ENCODE data around the gene ARF6. TPM values are rescaled to one million over a fixed set of nuclear protein-coding genes. Genes with fewer than 3 reads are reported as not detected.

The ARF6 gene
- total RNA-seq, 1 experiment from 2014 or later: 49.2 TPM

DNA sequence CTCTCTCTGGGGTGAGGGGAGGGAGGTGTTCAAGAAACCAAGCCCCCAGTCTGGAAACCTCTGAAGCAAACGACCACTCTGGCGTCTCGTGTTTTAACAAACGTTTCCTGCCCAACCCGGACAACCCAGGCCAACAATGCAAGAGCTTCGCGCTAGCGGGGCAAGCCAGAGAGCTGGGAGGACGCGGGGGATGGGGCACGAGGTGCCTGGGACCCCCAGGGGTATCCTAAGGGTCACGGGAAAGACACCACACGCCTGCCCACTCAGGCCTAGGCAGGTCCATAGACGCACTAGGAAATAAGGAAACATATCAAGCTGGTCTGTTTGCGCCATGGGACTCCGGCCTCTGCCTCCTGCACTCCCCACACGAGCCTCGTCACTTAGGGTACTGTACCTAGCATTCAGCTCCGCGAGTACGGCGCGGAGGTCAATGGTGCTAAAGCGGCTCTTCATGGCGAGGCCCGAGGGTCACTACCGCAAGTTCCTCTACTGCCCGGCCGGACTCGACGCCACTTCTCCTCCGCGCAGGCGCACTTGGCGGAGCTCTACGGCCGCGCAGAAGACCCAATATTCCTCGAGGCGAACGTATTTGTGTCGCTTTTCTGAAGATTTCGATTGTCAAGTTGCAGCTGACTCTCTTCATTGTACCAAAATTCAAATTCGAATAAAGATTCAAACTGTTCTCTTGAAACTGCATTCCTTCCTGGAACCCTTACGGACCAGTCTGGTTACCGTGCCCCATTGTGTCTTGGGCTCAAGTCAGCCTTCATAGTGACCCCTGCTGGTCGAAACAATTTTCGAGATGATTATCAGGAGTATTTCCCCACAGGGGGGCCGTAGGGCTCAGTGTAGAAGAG lies 40.4 kb upstream of the ARF6 start, which contains the start of gene NEMF:
NEMF (minus strand) TSS at position 488 of the 857 bp plus-strand sequence; CDS start at position 453, 35 bp downstream.
- H2BK15ac ChIP-seq (ENCODE audit: low read depth, low read length): no peak within 1 kb of the TSS
- H4K91ac ChIP-seq (ENCODE audit: insufficient read length, low read depth, low read length): no peak within 1 kb of the TSS
- no peaks in the 10 kb centered on the region for H3K9me3 ChIP-seq (ENCODE audit: control insufficient read depth, low read depth, low read length)
- peak within 1 kb of the TSS; percentile 42 for H2AFZ ChIP-seq (ENCODE audit: low read length)
- H4K20me1 ChIP-seq (ENCODE audit: control insufficient read depth, insufficient read depth, insufficient read length): no peaks in the 10 kb centered on the region
- H3K27ac Mint-ChIP-seq: peak within 1 kb of the TSS; percentile 95 to 100 (median 99)
- no CpG with 5 or more reads among the region's 49 CpGs for WGBS (ENCODE audit: extremely low coverage, insufficient read length, low lambda C conversion rate)
- no peaks in the 10 kb centered on the region; a peak in 2 of 5 replicates for H3K9me3 Mint-ChIP-seq
- H3K27me3 Mint-ChIP-seq (ENCODE audit: low read depth): peaks cover 4% of the 10 kb centered on the region; the same call in 1 of the 2 replicates
- TF ChIP-seq, protein P1, sequence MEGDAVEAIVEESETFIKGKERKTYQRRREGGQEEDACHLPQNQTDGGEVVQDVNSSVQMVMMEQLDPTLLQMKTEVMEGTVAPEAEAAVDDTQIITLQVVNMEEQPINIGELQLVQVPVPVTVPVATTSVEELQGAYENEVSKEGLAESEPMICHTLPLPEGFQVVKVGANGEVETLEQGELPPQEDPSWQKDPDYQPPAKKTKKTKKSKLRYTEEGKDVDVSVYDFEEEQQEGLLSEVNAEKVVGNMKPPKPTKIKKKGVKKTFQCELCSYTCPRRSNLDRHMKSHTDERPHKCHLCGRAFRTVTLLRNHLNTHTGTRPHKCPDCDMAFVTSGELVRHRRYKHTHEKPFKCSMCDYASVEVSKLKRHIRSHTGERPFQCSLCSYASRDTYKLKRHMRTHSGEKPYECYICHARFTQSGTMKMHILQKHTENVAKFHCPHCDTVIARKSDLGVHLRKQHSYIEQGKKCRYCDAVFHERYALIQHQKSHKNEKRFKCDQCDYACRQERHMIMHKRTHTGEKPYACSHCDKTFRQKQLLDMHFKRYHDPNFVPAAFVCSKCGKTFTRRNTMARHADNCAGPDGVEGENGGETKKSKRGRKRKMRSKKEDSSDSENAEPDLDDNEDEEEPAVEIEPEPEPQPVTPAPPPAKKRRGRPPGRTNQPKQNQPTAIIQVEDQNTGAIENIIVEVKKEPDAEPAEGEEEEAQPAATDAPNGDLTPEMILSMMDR (conservative IDR thresholded peaks at IDR 0.05): peak; percentile 84
- H3K9ac ChIP-seq (ENCODE audit: extremely low read depth, insufficient read length, low read length): peak within 1 kb of the TSS; percentile 78
- H3K18ac ChIP-seq (ENCODE audit: insufficient read length, low read depth, low read length): peak within 1 kb of the TSS; percentile 8
- peaks cover 8 to 11% of the 10 kb centered on the region in 2 experiments for H3K4me1 Mint-ChIP-seq
- H2BK12ac ChIP-seq (ENCODE audit: insufficient read length, low read depth, low read length): no peak within 1 kb of the TSS
- no peaks in the 10 kb centered on the region for H3K27me3 ChIP-seq (ENCODE audit: insufficient read depth, low read length)
- no peak within 1 kb of the TSS for H3K4ac ChIP-seq (ENCODE audit: low read depth, low read length)
- H3K4me1 ChIP-seq (ENCODE audit: insufficient read depth, low read length): no peaks in the 10 kb centered on the region
- H3K79me1 ChIP-seq (ENCODE audit: insufficient read depth, low read depth, low read length, poor library complexity, severe bottlenecking): no peaks in the 10 kb centered on the region
- H3K4me2 ChIP-seq (ENCODE audit: insufficient read depth, insufficient read length, low read length): peak within 1 kb of the TSS; percentile 50
- H2BK120ac ChIP-seq (ENCODE audit: low read depth, low read length, poor library complexity, severe bottlenecking): no peak within 1 kb of the TSS
- no peak within 1 kb of the TSS for H4K5ac ChIP-seq (ENCODE audit: insufficient read length, low read depth, low read length)
- H4K8ac ChIP-seq (replicated peaks; ENCODE audit: insufficient read length, low read depth, low read length): no peak within 1 kb of the TSS
- H3K36me3 Mint-ChIP-seq (ENCODE audit: insufficient read depth in 1 of 3, low read depth in 3 of 3): peaks cover 14 to 26% (median 21%) of the 10 kb centered on the region in 3 experiments
- H3K23me2 ChIP-seq (ENCODE audit: insufficient read length, low read depth, low read length, poor library complexity, severe bottlenecking): no peaks in the 10 kb centered on the region
- H2BK20ac ChIP-seq (ENCODE audit: low read depth, low read length, poor library complexity, severe bottlenecking): no peak within 1 kb of the TSS
- peak within 1 kb of the TSS; percentile 97 to 98 for H3K4me3 Mint-ChIP-seq
- no peak within 1 kb of the TSS for H3K23ac ChIP-seq (ENCODE audit: insufficient read length, low read depth, low read length)
- H2AK5ac ChIP-seq (ENCODE audit: insufficient read length, low read length): no peak within 1 kb of the TSS
- no peak within 1 kb of the TSS for H3T11ph ChIP-seq (ENCODE audit: low read length)
- peak within 1 kb of the TSS; percentile 48 for H3K14ac ChIP-seq (ENCODE audit: insufficient read depth, low read length)
- H3K79me2 ChIP-seq (ENCODE audit: insufficient read depth, low read length): peaks cover 4% of the 10 kb centered on the region; the same call in 1 of the 2 replicates
- no peak within 1 kb of the TSS for H3K27ac ChIP-seq (ENCODE audit: insufficient read length, low read depth, low read length)
- H2BK5ac ChIP-seq (ENCODE audit: insufficient read length, low read length): no peak within 1 kb of the TSS
- peak; percentile 86 for DNase-seq
- H3K56ac ChIP-seq (ENCODE audit: insufficient read length, low read depth, low read length): no peak within 1 kb of the TSS
